UCSD-AML1 (cell line): Measurements from ENCODE around the gene RFTN1.

Experiments
- DNase-seq: peaks from one replicate; lab custom pipeline; 2025; ENCODE audit not compliant: unreplicated experiment; lab: John Stamatoyannopoulos, UW

Gene RFTN1

GRCh38 chr3:16382845-16383244 is 130.7 kb downstream of the RFTN1 start:
- DNase-seq = no peak

- no peak for DNase-seq
These were observed 132.1 kb downstream of the RFTN1 start for GRCh38 chr3:16381426-16381825.

GRCh38 chr3:16380421-16380820 is 133.1 kb downstream of the RFTN1 start:
- no peak for DNase-seq

GRCh38 chr3:16379838-16380237 is 133.7 kb downstream of the RFTN1 start:
- no peak for DNase-seq

- DNase-seq = no peak
These were observed 134.6 kb downstream of the RFTN1 start for GRCh38 chr3:16378920-16379319.

GRCh38 chr3:16378415-16378814 is 135.1 kb downstream of the RFTN1 start:
- DNase-seq = no peak

GRCh38 chr3:16377847-16378302 is 135.6 kb downstream of the RFTN1 start:
- DNase-seq = no peak

- DNase-seq = no peak
These were observed 136.3 kb downstream of the RFTN1 start for GRCh38 chr3:16377196-16377595.

- DNase-seq = no peak
These were observed 137.6 kb downstream of the RFTN1 start for GRCh38 chr3:16375891-16376290.

GRCh38 chr3:16374935-16375245 is 138.6 kb downstream of the RFTN1 start:
- no peak for DNase-seq

- DNase-seq = no peak
These were observed 139.2 kb downstream of the RFTN1 start for GRCh38 chr3:16374047-16374934.

- no peak for DNase-seq
These were observed 140.1 kb downstream of the RFTN1 start for GRCh38 chr3:16373341-16373946.

GRCh38 chr3:16372362-16373292 is 140.9 kb downstream of the RFTN1 start:
- DNase-seq = no peak

- DNase-seq = no peak
These were observed 142.4 kb downstream of the RFTN1 start for GRCh38 chr3:16370872-16371740.

GRCh38 chr3:16370503-16370871 is 143.0 kb downstream of the RFTN1 start:
- no peak for DNase-seq

- DNase-seq = no peak
These were observed 143.6 kb downstream of the RFTN1 start for GRCh38 chr3:16369885-16370284.

- DNase-seq = no peak
These were observed 144.2 kb downstream of the RFTN1 start for GRCh38 chr3:16369276-16369675.

- DNase-seq = no peak
These were observed 146.9 kb downstream of the RFTN1 start for GRCh38 chr3:16366581-16366980.

- no peak for DNase-seq
These were observed 147.9 kb downstream of the RFTN1 start for GRCh38 chr3:16365491-16366128.

- no peak for DNase-seq
These were observed 148.5 kb downstream of the RFTN1 start for GRCh38 chr3:16364963-16365362.
